ENCODE data around the gene UBE3C.
"Not testable (repeated sequence)": the region's sequence is repeated elsewhere in the genome, so short reads cannot be mapped to it uniquely, and the experiment has no call there.

The UBE3C gene

DNA sequence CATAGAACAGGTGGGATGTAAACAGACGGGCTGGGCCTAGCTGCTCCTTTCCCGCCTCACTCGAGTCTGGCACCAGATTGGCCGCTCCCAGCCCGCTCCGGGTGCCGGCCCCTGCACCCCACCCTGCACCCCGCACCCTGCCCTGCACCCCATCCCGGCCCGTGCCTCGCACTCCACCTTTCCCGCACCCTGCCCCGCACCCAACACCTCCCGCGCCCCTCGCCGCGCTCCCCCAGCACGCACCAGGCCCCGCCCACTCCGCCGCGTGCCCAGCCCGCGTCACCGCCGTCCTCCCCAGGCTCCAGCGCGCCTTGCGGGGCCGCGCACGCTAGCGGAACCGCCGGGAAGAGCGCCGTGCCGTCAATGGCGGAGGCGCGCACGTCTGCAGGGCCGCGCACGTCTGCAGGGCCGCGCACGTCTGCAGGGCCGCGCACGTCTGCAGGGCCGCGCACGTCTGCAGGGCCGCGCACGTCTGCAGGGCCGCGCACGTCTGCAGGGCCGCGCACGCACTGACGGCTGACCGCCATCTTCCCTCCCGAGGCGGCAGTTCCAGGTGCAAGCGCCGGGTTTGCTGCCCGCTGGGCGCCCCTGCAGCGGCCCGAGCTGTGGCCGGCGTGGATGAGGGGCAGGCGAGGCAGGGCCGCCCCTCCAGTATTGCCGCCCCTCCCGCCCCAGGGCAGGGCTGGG lies at the start of gene UBE3C:
TSS of gene UBE3C (plus strand) at position 503 of the 687 bp plus-strand sequence. CDS start 347 bp downstream, outside the sequence.
- peak; percentile 97 for DNase-seq

DNA sequence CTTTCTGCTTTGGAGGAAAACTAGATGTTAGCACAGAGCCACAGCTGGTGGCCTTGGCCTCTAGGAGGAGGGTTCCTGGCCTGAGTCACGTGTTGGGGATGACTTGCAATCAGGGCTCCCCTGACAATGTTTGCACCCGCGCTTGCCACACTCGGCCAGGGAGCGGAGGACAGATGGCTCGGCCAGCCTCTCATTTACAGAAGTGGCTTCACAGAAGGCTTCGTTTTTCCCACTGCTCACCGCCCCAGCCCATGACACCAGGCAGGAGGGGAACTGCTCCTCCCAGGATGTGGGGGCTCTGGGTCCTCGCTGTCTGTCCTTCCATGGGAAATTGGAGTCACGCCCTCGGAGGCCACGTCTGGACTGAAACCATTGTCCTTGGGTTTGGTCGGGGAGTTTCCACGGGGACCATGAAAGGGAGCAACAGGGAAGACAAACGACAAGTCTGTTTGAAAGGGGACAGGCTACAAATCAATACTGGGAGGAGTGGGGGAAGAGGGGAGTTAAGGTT lies 49.6 kb upstream of the UBE3C start:
- peak; percentile 54 for DNase-seq

DNA sequence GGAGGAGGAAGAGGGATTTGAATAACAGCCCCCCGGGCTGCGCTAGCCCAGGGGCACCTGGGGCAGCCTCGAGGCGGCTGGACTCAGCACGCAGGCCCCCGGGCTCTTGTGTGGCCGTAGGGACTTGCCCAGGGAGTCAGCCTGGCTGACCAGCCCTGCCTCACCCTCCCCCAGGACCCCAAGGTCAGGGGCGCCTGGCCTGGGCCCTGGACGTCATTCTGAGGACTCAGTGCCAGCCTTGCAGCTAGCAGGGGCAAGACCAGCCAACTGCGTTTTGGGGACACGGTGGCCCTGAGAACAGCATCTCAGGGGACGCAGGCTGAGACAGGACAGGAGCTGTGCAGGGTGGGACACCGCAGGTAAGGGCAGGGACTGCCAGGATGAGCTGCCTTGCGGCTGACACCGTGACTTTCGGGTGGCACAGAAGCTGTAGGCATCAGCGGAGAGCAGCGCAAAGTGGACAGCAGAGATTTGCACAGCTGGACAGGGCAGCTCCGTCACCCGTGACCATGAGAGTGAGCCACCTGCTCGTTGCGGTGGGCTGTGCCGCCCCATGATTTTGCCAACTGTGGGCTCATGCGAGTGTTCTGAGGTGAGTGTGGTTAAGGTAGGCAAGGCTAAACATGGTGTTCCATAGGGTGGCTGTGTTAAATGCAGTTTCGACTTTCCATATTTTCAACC lies 48.1 kb upstream of the UBE3C start:
- no peak for DNase-seq

DNA sequence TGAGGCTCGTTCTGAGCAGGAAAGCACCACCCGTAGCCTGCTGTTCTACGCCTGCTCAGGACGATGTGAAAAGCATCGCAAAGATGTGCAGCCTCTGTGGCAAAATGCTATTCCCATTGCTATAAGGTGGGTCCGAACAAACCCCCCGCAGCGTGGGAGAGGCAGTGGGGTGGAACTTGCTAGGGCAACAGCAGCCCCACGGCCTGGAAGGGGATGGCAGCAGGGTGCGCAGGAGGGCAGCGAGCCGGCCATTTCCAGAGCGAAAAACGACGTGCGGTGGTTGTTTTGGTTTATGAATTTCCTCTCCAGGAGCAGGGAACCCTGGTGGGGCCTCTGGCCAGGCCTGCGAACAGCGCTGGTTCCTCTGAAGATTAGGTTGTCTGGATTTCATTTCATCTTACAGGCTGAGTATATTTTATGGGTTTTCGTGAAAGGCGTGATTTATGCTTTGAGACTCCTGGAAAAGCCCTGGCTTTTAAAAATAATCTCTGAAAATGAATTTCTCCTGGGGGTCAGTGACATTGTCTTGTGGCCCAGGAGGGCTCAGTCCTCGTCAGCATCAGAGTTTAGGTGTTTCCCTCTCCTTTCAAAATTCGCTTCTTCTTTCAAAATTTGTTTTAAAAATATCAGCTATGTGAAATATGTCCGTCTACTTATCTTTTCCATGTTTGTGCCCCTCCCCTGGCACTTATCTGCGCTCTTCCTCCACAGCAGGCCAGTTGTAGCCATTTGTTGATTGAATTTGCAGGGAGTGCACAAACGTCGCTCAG lies 42.3 kb upstream of the UBE3C start:
- no peak for DNase-seq

DNA sequence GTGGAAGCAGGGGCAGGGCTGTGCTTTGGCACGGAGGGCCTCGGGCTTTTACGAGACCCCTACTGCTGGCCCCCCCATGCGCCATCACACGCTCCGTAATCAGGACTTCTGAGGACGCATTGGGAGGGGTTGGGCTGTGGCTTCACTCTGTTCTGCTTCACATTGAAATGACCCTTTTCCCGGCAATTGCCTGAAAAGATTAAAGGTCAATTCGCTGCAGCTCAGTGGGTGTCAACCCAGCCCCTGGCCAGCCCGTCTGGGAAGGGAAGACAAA lies 41.7 kb upstream of the UBE3C start:
- DNase-seq: no peak

DNA sequence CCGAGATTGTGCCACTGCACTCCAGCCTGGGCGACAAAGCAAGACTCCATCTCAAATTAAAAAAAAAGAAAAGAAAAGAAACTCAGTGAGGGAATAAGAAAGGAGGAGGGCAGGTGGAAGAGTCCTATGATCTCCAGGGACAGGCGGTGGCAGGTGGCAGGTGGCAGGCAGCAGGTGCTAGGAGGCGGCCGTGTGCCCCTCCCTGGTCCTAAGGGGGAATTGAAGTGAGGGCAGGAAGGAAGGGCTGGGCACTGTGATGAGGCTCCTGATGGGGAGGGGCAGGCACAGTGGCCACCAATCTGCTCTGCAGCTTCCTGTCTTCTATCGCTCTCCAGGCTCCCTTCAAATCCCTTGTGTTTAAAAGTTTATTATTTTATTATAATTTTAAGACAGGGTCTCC lies 41.2 kb upstream of the UBE3C start:
- DNase-seq: peak; percentile 74

DNA sequence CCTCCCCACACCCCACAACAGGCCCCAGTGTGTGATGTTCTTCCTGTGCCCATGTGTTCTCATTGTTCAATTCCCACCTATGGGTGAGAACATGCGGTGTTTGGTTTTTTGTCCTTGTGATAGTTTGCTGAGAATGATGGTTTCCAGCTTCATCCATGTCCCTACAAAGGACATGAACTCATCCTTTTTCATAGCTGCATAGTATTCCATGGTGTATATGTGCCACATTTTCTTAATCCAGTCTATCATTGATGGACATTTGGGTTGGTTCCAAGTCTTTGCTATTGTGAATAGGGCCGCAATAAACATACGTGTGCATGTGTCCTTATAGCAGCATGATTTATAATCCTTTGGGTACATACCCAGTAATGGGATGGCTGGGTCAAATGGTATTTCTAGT lies 38.7 kb upstream of the UBE3C start:
- not testable (repeated sequence) for DNase-seq

DNA sequence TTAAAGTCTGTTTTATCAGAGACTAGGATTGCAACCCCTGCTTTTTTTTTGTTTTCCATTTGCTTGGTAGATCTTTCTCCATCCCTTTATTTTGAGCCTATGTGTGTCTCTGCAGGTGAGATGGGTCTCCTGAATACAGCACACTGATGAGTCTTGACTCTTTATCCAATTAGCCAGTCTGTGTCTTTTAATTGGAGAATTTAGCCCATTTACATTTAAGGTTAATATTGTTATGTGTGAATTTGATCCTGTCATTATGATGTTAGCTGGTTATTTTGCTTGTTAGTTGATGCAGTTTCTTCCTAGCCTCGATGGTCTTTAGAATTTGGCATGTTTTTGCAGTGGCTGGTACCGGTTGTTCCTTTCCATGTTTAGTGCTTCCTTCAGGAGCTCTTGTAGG lies 35.1 kb upstream of the UBE3C start:
- not testable (repeated sequence) for DNase-seq

DNA sequence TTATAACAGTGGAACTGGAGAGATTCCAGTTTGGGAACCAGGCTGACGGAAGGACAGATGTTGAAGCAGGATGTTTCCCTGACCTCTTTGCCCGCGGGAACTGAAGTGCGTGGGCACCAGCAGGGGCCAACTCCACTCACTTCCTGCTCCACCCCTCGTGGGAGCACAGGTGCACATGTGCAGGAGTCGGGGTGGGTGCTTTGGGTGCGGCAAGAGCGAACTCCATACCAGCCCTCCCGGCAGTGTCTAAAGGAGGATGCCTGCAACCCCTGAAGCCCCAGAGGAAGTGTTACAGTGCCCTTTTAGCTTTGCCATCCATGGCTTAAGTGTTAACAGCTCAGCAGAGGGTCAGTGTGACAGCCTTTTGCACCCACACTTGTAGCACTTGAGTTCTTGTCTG lies 27.4 kb upstream of the UBE3C start:
- DNase-seq: no peak

DNA sequence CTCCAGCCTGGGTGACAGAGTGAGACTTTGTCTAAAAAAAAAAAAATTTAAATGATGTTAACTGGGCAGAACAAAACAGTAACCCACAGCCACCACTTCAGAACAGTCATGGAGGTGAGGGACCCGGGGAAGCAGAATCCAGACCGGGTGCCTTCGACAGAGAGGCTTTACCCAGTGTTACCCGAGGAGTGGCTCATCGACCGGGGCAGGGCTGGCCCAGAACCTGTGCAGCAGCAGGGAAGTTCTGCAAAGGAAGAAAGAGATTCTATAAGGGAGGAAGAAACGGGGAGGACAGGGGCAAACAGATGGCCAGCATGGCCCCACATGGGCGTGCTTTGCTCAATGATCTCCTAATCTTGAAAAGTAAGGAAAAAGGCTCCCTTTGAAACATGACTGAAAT lies 26.0 kb upstream of the UBE3C start:
- DNase-seq: no peak

DNA sequence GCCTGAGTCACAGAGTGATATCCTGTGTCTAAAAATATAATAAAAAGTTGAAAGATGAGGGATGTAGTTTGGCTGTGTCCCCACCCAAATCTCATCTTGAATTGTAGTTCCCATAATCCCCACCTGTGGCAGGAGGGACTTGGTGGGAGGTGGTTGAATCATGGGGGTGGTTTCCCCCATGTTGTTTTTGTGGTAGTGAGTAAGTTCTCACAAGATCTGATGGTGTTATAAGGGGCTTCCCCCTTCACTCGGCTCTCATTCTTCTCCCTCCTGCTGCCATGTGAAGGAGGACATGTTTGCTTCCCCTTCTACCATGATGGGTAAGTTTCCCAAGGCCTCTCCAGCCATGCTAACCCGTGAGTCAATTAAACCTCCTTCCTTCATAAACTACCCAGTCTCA lies 25.1 kb upstream of the UBE3C start:
- DNase-seq: no peak

DNA sequence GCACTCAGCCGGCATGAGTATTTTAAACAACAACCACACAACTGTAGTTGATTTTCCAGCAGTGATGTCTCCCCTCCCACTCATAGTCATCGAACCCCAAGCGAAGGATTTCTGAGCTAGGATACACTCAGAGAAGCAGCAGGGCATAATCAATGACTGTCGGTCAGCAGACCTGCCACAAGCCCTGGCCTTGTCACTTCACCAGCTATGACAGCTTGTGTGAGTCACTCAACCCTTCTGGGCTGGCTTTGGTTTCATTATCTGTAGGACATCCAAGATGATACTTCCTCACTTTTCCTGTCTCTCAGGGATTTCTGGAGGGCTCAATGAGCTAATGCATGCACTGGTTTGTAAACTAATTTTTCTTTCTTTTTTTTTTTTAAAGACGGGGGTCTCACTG lies 22.0 kb upstream of the UBE3C start:
- DNase-seq: no peak

DNA sequence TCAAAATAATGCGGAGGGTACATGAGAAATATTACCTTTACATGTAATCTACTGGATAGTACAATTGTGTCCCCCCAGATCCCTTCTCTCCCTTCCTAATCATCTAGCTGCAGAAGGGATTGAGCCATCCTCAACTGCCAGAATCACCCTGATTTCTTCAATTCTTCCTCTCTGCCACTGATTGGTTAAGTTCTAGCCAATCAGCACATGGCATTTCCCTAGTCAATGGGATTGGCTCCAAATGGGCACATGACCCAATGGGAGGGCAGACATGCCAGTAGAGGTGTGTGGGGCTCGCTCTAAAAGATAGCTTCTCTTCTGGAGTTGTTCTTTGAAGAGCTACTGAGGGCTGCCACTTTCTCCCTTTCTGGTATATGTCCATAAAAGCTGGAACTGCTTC lies 20.9 kb upstream of the UBE3C start:
- DNase-seq: no peak

DNA sequence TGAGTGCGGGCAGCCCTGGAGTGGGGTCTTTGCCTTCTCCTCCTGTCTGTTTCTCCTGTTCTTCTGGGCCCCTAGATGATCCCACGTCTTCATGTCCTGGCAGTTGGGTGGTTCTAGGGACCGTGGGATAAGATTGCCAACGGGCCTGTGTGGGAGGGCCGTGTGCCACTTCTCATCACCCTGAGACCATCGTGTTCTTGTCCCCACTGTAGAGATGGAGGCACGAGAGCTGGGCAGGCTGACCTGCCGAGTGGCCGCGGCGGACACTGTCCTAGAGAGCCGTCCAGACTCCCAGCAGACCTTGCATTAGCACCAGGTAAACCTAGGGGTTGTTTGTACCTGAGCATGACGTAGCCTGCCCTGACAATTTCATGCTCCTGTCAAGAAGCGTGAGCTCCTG lies 18.5 kb upstream of the UBE3C start:
- no peak for DNase-seq

DNA sequence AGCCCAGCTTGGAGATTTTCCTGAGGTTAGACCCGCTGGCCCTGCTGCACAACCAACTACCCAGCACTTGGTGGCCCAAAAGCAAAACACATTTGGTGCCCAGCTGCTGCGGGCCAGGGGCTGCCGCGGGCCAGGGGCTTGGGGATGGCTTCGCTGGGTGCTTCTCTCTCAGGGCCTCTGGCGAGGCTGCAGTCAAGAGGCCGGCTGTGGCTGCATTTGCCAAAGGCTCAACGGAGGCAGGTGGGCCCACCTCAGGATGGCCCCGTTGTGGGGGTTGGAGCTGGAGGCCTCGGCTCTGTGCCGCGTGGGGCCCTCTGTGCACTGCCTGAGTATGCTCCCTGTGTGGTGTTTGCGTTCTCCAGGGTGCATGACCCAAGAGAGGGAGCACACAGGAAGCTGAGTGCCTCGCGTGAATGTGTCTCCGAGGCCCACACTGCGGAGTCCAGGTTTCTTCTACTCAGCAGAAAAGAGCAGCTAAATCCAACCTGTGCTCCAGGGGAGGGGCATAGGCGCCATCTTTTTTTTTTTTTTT lies 17.5 kb upstream of the UBE3C start:
- DNase-seq: no peak

DNA sequence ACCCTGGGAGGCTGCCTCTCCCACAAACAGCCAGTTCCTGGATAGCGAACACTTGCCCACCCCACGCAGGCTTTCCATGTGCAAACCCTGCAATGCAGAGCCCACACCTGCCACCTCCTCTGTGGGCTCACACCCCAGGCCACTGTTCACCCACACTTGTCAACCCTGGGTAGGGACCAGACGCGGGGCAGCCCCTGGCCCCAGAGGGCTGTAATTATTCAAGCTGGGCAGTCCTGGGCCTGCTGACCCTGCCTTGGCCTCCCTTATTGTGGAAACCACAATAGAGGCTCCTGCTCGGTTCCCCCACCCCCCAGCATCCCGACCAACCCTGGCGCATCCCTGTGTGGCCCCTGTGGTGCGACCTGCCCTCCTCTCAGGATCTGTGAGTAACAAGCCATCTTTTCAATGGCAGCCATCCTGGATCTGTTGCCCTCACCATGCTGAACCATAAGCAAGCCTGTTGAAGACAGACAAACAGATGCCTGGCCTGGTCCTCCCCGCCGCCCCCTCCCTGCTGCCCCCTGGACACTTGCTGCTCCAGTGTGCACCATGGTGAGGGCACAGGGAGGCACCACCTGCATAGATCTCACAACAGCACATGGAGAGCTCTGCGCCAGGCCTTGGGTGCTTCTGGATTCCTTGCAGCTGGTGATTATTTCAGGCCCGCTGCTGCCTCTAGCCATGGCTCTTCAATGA lies 15.8 kb upstream of the UBE3C start:
- DNase-seq: no peak

DNA sequence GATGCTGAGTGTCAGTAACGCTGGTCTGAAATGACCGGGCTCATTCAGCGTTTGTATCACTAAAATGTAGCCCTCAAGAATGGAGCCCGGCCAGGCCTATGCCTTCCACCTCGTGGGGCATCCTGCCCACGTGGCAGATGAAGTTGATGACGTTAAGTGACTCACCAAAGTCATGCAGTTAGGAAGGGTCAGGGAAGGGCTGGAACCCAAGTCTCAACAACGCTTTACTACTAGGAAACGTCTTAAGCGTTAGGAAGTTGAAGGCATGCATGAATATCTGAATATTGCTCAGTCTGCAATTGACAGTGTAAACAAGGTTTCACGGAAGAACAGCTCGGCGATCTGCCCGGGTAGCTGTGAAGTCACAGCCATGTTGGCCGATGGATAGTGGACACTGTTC lies 14.0 kb upstream of the UBE3C start:
- no peak for DNase-seq

DNA sequence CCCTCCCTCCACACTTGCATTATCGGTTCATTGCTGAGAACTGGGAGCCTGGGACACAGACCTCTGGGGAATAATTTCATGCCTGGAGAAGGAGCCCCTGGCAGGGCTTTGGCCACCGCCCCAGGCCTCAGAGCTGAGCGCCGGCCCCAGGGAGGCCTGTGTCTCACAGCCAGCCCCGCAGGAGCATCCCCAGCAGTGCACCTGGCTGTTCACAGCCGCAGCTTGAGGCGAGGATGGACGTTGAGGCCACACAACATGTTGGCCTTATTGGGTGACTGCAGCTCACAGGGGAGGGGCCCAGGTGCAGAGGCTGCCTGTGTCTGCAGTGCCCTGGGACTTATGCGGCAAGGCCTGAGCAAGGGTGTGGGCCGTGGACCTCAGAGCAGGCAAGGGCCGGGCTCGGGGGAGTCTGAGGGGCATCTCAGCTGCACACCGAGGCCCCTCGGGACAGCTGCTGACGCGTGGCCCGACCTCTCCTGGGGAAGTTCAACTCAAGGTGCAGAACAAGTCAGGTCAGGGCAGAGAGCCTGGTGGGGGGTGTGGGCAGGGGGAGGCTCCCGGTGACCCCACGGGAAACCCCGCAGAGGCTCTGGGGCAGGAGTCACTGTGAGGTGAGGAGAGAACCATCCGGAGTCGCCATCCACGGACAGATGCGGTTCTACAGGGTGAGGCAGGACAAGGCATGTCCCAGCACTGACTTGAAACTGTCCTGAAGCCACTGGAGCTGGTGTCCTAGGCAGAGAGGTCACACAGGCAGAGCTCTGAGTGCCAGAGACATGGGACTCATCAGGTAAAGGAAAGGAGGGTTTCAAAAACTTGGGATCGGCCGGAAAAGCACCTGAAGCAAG lies 13.1 kb upstream of the UBE3C start:
- no peak for DNase-seq

DNA sequence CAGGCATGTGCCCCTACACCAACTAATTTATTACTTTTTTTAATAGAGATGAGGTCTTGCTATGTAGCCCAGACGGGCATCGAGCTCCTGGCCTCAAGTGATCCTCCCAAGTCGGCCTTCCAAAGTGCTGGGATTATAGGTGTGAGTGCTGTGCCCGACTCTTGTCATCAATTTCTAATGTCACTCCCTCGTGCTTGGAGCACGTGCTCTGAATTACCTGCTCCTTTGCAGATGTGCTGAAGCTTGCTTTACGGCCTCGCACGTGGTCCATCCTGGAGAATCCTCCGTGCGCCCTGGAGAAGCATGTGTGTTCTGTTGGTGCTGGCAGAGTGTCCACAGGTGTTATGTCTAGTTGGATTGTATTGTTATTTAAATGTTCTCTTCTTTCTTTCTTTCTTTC lies 11.8 kb upstream of the UBE3C start:
- DNase-seq: no peak

DNA sequence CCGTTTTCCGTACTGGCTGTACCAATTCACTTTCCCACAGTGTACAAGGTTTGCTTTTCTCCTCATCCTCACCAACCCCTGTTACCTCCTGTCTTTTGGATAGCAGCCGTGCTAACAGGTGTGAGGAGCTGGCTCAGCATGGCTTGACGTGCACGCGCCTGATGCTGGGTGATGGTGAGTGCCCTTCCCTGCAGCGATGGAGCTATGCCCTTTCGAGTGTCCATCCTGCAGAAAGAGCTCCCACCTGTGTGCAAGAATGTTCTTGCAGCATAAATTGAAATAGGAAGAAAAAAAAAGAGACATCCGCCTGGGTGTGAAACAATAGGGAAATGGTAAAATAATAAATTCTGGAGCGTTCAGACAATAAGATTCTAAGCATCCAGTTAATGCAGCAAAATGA lies 9.5 kb upstream of the UBE3C start:
- DNase-seq: peak; percentile 57

DNA sequence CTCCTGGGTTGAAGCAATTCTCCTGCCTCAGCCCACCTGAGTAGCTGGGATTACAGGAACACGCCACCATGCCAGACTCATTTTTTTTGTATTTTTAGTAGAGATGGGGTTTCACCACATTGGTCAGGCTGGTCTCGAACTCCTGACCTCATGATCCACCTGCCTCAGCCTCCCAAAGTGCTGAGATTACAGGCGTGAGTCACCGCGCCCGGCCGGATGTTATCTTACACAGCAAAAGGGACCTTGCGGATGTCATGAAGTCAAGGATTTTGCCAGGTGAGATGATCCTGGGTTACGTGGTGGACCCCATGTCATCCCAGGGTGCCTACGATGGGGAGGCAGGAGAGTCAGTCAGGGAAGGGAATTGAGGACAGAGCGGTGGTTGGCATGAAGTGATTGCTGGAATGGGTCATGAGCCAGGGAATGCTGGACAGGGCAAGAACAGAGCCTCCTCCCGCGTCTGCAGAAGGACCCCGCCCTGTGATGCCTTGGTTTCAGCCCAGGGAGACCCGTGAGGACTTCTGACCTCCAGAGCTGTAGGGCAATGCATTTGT lies 8.7 kb upstream of the UBE3C start:
- DNase-seq: no peak

DNA sequence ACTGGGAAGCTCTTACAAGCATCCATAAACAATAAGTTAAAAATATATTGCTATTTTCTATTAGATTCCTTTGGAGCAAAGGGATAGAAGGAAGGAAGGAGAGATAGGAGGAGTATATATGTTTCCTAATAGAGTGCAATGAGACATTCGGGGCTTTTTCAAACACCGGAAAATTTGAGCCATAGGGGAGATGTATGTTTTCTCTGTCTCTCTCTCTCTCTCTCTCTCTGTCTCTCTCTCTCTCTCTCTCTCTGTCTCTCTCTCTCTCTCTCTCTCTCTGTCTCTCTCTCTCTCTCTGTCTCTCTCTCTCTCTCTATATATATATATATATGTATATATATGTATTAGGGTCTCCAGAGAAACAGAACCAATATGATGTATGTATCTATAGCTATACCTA lies 7.9 kb upstream of the UBE3C start:
- DNase-seq: not testable (repeated sequence)

Measured in NCI-H69 (cell line).